T-helper 1 cell treated with Interleukin-12 subunit alpha and Interleukin-12 subunit beta and Interleukin-4 antibody, amounts not matched to agents 30 μg/mL and 1 μg/mL, for 36 hours (primary cell): ENCODE data around the gene CCDC9B.

ENCODE experiments used
- H3K27ac Mint-ChIP-seq: one replicate; pipeline ENCODE4 v1.8.0; 2021; ENCODE audit warnings: mild to moderate bottlenecking, mixed read lengths
- H3K27me3 Mint-ChIP-seq: one replicate; pipeline ENCODE4 v1.8.0; 2021; ENCODE audit warnings: low read depth, mixed read lengths
- H3K36me3 Mint-ChIP-seq: one replicate; pipeline ENCODE4 v1.8.0; 2021; ENCODE audit warnings: low read depth, mixed read lengths
- H3K4me1 Mint-ChIP-seq: one replicate; pipeline ENCODE4 v1.8.0; 2021; ENCODE audit warnings: low read depth, mixed read lengths
- H3K4me3 Mint-ChIP-seq: one replicate; pipeline ENCODE4 v1.8.0; 2021; ENCODE audit warnings: mild to moderate bottlenecking, moderate library complexity, mixed read lengths
- H3K9me3 Mint-ChIP-seq: one replicate; pipeline ENCODE4 v1.8.0; 2021; ENCODE audit warnings: mixed read lengths

CCDC9B gene

DNA sequence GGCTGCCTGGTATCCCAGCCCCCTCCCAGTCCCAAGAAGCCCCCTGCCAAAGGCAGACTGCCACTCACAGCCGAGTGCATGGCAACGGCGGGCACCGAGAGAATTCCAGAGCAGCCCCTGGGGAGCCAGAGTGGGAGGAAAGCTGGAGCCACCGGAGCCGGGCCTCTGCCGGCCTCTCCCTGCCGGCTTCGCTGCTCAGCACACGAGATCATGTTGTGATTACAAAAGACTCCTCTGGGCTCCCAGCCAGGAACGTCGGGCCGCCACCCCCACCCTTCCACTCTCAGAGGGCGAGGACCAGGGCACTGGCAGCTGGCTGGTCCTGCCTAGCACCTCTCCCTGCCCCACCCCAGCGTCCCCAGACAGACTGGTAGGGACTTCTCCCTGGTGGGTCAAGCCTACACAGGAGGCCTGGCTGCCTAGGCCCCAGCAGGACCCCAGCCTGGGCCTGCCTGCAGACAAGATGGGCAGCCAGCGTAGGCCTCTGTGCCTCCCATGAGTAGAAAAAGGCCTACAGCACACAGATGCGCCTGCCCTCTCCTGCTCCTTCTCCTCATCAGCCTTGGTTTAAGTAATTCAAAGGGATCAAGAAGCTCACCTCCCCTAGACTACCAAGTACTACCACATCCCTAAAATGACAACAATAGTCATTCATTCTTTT lies at the start of gene CCDC9B:
CCDC9B (minus strand) TSS at position 200 of the 661 bp plus-strand sequence; CDS start at position 80, 120 bp downstream.
- no peak within 1 kb of the TSS for H3K27ac Mint-ChIP-seq

DNA sequence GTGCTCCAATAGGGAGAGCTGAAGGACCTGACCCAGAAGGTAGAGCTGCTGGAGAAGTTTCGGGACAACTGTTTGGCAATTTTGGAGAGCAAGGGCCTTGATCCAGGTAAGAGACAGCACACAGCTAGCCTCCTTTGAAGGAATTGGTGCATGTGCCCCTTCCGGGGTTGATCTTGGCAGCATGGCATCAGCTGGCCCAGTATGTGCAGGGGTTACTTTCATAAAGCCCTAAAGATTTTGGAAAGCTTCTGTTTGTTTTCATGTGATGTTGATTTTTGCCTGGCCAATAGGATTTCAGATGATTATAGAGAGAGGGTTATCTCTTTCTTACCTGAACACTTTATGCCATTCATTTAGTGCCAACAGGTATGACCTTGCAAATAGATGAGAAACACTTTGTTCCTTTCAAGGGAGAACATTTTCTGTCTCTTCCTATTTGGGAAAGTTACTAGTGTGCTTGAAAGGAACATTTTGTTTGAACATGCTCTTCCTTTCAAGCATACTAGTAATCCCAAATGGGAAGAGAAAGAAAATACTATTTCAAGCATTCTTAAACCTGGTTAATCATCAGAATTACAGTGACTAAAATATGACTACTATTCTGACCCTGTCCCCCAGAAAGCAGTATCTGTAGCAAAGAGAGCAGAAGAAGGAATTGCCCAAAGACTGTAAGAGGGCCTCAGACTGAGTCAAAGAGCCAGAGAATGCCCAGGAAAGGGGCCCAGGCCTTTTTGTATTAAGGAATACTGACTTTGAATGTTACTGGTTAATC lies 49.3 kb upstream of the CCDC9B start:
- H3K4me1 Mint-ChIP-seq, result peaks cover 7% of the 10 kb centered on the region
- H3K27me3 Mint-ChIP-seq, result no peaks in the 10 kb centered on the region
- H3K4me3 Mint-ChIP-seq, result no peak overlapping the region
- H3K9me3 Mint-ChIP-seq, result no peaks in the 10 kb centered on the region
- H3K36me3 Mint-ChIP-seq, result peaks cover 59% of the 10 kb centered on the region
- no peak overlapping the region for H3K27ac Mint-ChIP-seq

More for the DNA sequence above, at the start of gene CCDC9B:
- no peaks in the 10 kb centered on the region for H3K36me3 Mint-ChIP-seq
- peaks cover 4% of the 10 kb centered on the region for H3K4me1 Mint-ChIP-seq
- H3K27me3 Mint-ChIP-seq, result no peaks in the 10 kb centered on the region
- no peaks in the 10 kb centered on the region for H3K9me3 Mint-ChIP-seq
- no peak within 1 kb of the TSS for H3K4me3 Mint-ChIP-seq

DNA sequence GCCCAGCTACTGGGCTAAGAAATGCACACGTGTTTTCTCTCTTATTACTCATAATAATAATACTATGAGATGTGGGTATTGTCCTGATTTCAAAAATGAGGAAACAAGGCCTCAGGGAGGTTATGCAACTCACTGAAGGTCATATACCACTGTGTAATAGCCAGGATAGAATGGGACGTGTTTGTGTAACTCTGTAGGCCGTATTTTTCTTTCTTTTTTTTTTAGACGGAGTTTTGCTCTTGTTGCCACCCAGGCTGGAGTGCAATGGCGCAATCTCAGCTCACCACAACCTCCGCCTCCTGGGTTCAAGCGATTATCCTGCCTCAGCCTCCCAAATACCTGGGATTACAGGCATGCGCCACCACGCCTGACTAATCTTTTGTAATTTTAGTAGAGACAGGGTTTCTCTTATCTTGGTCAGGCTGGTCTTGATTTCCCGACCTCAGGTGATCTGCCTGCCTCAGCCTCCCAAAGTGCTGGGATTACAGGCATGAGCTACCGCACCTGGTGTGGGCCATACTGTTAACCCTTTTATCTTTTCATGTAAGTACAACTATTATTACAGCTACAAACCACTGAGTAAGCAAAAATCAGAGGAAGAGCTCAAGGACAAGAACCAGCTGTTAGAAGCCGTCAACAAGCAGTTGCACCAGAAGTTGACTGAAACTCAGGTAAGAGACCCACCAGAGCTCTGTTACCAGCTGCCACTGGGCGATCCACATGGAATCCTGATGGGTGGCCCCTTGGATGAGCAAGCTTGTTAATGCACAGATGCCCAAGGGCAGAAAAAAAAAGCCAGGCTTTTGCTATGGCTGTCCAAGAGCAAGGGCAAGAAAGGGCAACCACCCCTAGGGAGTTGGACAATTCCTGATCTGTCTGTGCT lies 48.4 kb upstream of the CCDC9B start:
- Mint-ChIP-seq H3K27me3 (no peaks in the 10 kb centered on the region), H3K4me1 (peaks cover 14% of the 10 kb centered on the region), H3K9me3 (no peaks in the 10 kb centered on the region), H3K27ac (no peak overlapping the region), H3K4me3 (no peak overlapping the region), H3K36me3 (peaks cover 61% of the 10 kb centered on the region)

DNA sequence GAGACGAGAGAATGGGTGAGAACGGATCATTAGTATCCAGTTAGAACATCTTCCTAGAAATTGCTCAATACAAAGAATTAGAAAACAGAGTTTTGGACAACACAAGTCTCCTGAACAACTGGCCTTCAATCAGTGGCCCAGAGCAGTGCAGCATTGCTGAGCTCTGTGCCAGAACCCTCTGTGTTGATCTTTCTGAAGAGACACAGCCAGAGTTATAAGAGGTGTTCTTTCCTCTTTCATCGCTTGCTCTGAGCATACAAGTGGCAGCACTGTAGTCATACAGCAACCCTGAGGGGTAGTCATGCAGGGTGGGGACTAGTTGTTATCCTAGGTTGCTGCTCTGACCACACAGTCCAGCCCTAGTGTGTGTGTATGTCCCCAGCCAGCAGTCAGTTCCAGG lies 45.7 kb upstream of the CCDC9B start:
- H3K4me3 Mint-ChIP-seq, result no peak overlapping the region
- no peak overlapping the region for H3K27ac Mint-ChIP-seq
- peaks cover 43% of the 10 kb centered on the region for H3K36me3 Mint-ChIP-seq
- no peaks in the 10 kb centered on the region for H3K27me3 Mint-ChIP-seq
- no peaks in the 10 kb centered on the region for H3K9me3 Mint-ChIP-seq
- H3K4me1 Mint-ChIP-seq, result peaks cover 27% of the 10 kb centered on the region

DNA sequence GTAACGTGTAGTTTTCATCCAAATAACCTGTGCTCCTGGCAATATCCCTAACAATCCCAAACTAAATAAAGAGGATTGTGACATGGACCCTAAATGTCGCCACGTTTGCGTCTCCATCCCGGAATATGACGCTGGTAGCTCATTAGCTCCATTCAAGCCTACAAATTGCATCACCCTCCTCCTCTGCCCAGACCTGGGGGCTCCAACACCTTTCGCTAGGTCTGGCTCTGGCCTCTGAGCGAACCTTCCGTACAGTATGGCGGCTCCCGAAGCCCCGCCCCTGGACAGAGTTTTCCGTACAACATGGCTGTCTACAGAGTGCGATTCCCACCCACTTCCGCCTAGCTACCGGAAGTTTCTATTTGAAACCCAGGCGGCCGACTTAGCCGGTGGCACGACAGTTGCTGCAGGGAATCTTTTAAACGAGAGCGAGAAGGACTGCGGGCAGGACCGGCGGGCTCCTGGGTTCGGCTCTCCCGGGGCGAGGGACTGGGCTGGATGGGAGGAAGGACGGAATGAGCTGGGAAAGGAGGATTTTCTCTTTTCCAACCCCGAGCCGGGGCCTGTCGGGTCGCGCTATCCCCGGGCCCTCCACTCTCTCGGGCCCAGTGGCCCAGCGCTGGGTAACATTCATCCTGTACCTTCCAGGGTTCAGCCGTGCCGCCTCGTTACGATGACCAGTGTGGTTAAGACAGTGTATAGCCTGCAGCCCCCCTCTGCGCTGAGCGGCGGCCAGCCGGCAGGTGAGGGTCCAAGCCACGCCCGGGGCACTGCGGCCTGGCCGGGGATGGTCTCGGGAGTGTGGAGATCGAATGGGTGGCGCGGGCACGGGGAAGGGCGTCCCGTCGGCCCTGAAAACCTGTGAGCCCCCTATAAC lies 42.1 kb upstream of the CCDC9B start, which contains the start of gene KNSTRN:
KNSTRN (plus strand) TSS at position 142 of the 877 bp plus-strand sequence; CDS start at position 257, 115 bp downstream.
- H3K27ac Mint-ChIP-seq, result peak within 1 kb of the TSS; percentile 96
- H3K9me3 Mint-ChIP-seq, result no peaks in the 10 kb centered on the region

DNA sequence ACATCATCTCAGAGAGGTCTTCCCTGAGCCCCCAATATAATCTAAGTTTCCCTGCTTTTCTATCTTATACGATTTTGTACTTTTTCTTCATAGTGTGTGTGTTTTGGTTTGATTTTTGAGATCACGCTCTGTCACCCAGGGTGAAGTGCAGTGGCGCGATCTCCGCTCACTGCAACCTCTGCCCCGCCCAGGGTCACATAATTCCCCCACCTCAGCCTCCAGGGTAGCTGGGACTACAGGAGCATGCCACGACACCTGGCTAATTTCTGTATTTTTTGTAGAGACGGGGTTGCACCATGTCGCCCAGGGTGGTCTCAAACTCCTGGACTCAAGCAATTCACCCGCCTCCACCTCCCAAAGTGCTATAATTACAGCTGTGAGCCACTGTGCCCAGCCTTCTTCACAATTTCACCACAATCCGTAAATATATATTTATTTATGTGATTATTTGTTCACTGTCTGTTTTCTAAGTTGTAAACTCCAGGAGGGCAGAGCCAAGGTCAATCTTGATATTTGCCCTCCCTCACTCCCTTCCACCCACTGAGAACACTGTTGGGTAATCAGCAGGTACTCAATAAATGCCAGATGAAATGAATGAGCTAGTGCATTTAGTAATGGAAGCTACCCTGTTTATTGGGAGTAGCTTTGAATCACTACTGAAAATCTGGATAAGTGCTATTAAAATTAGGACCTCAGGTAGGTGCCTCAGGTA lies 41.2 kb upstream of the CCDC9B start:
- H3K4me3 Mint-ChIP-seq, result no peak overlapping the region
- H3K27ac Mint-ChIP-seq, result no peak overlapping the region
- H3K9me3 Mint-ChIP-seq, result no peaks in the 10 kb centered on the region
- H3K36me3 Mint-ChIP-seq, result peaks cover 17% of the 10 kb centered on the region
- peaks cover 28% of the 10 kb centered on the region for H3K4me1 Mint-ChIP-seq
- H3K27me3 Mint-ChIP-seq, result peaks cover 8% of the 10 kb centered on the region

More for the DNA sequence above, 42.1 kb upstream of the CCDC9B start, which contains the start of gene KNSTRN:
- peaks cover 25% of the 10 kb centered on the region for H3K36me3 Mint-ChIP-seq
- peaks cover 2% of the 10 kb centered on the region for H3K27me3 Mint-ChIP-seq
- peaks cover 28% of the 10 kb centered on the region for H3K4me1 Mint-ChIP-seq
- peak within 1 kb of the TSS; percentile 99 for H3K4me3 Mint-ChIP-seq

DNA sequence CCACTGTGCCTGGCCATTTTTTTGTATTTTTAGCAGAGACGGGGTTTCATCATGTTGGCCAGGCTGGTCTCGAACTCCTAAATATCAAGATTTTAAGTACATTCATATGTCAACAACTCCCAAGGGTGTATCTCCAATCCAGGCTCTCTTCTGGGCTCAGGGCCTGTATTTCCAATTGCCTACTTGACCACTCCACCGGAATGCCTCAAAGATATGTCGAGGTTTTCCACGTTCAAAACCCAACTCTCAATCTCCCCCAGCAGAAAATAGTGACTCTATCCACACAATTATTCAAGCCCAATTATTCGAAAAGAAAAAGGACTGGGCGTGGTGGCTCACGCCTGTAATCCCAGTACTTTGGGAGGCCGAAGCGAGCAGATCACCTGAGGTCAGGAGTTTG lies 39.9 kb upstream of the CCDC9B start:
- peaks cover 28% of the 10 kb centered on the region for H3K4me1 Mint-ChIP-seq
- peaks cover 8% of the 10 kb centered on the region for H3K27me3 Mint-ChIP-seq
- H3K27ac Mint-ChIP-seq, result no peak overlapping the region
- H3K4me3 Mint-ChIP-seq, result no peak overlapping the region
- peaks cover 10% of the 10 kb centered on the region for H3K36me3 Mint-ChIP-seq
- no peaks in the 10 kb centered on the region for H3K9me3 Mint-ChIP-seq

DNA sequence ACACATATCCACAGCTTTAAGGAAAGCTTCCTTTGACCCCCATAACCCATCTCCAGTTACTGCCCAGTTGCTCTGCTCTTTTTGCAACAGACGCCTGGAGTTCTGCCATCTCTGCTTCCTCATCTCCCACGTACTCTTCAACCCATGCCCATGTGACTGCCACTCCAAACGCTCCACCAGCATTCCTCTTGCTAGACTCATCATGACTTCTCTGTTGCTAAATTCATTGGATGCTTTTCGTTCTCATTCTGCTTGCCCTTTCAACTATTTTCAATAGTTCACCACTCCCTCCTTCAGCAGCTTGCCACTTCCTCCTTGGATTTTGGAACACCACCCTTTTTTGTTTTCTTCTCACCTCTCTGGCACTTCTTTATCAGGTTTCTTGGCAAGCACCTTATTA lies 39.1 kb upstream of the CCDC9B start:
- Mint-ChIP-seq H3K9me3 (no peaks in the 10 kb centered on the region), H3K4me1 (peaks cover 23% of the 10 kb centered on the region), H3K27ac (no peak overlapping the region), H3K4me3 (no peak overlapping the region), H3K36me3 (peaks cover 6% of the 10 kb centered on the region), H3K27me3 (peaks cover 8% of the 10 kb centered on the region)

DNA sequence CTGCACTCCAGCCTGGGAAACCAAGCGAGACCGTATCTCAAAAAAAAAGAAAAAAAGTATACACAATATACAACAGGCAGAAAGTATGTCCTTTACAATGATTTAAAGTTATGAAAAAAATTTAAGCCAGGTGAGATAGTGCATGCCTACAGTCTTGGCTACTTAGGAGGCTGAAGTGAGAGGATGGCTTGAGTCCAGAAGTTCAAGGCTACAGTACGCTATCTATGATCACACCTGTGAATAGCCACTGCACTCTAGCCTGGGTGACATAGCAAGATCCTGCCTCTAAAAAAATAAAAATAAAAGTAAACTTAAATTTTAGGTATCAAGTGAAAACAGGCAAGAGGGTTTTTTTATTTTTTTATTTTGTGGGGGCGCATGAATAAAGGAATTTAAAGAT lies 38.6 kb upstream of the CCDC9B start:
- H3K36me3 Mint-ChIP-seq, result peaks cover 4% of the 10 kb centered on the region
- peaks cover 8% of the 10 kb centered on the region for H3K27me3 Mint-ChIP-seq
- H3K9me3 Mint-ChIP-seq, result no peaks in the 10 kb centered on the region
- no peak overlapping the region for H3K27ac Mint-ChIP-seq
- peaks cover 18% of the 10 kb centered on the region for H3K4me1 Mint-ChIP-seq
- no peak overlapping the region for H3K4me3 Mint-ChIP-seq

DNA sequence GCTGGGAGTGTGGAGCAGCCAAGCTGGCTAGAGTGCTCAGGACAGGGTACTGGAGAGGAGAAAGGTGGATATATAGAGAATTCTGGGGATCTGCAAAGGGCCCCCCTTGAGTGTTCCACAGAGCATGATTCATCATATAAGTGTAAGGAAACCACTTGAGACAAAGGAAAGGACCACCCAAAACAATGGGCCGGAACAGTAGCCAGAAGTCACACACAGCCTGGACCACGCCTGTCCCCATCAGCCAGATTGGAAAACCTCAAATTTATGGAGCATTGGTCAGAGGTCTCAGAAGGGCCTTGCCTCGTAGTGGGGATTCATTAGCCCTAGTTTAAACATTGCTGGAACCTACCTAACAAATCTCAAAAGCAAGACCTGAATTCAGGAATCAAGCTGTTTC lies 36.9 kb upstream of the CCDC9B start:
- Mint-ChIP-seq H3K4me1 (peaks cover 6% of the 10 kb centered on the region), H3K9me3 (no peaks in the 10 kb centered on the region), H3K36me3 (peaks cover under 1% of the 10 kb centered on the region), H3K27ac (no peak overlapping the region), H3K4me3 (no peak overlapping the region), H3K27me3 (peaks cover 8% of the 10 kb centered on the region)

DNA sequence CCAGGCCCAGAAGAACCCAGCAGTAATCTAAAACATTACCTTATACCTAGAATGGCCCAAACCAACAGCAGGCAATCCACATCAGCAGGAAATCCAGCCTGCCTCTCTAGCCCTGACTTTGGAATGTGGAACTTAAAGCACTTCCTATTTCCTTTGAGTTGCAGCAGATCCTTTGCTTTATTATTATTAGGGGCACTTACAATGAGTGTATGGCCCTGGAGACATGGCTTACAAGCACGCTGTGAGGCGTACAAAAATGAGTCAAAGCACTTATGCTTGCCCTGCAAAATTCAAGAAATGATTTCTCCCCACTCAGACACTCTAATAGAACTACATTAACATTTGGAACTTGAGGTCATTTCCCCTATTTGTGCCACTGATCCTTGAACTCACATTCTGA lies 32.2 kb upstream of the CCDC9B start:
- H3K27ac Mint-ChIP-seq, result no peak overlapping the region
- H3K27me3 Mint-ChIP-seq, result peaks cover 13% of the 10 kb centered on the region
- H3K36me3 Mint-ChIP-seq, result no peaks in the 10 kb centered on the region

DNA sequence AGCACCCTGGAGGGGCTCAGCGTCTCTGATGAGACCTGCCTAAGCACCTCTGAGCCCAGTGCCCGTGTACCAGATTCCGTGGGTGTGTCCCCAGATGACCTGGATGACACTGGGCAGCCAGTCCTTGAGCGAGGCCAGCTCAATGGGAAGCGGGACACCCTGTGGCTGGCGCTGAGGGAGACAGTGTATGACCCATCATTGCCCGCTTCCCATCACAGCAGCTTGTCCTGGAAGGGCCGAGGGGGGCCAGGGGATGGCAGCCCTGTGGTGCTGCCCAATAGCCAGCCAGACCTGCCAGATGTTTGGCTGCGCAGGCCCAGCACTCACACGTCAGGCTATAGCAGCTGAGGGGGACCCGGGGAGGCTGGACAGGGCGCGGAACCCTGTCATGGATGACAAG lies 29.2 kb upstream of the CCDC9B start:
- H3K27me3 Mint-ChIP-seq, result peaks cover 9% of the 10 kb centered on the region
- no peaks in the 10 kb centered on the region for H3K36me3 Mint-ChIP-seq
- peaks cover 13% of the 10 kb centered on the region for H3K4me1 Mint-ChIP-seq
- H3K4me3 Mint-ChIP-seq, result no peak overlapping the region
- H3K9me3 Mint-ChIP-seq, result no peaks in the 10 kb centered on the region
- no peak overlapping the region for H3K27ac Mint-ChIP-seq

More for the DNA sequence above, 32.2 kb upstream of the CCDC9B start:
- H3K9me3 Mint-ChIP-seq, result no peaks in the 10 kb centered on the region
- no peak overlapping the region for H3K4me3 Mint-ChIP-seq
- peaks cover 4% of the 10 kb centered on the region for H3K4me1 Mint-ChIP-seq

DNA sequence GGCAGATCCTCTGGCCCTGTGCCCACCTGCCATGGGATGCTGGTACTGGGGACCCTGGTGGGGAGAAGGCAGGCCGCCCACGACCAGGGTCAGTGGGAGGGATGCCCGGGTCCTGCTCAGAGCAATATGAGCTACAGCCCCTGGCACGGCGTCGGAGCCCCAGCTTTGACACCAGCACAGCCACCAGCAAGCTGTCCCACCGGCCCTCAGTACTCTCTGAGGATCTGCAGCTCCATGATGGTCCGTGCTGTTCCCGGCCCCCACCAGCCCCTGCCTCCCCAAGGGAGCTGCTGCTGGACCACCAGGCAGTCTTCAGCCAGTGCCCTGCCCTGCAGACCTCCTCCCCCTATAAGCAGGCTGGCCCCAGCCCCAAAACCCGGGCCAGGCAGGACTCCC lies 28.7 kb upstream of the CCDC9B start:
- Mint-ChIP-seq H3K4me3 (peak overlapping the region; percentile 16), H3K9me3 (no peaks in the 10 kb centered on the region), H3K27me3 (peaks cover 9% of the 10 kb centered on the region), H3K36me3 (no peaks in the 10 kb centered on the region), H3K4me1 (peaks cover 13% of the 10 kb centered on the region), H3K27ac (no peak overlapping the region)
